ENCODE data around the gene TUFM.
A peak's percentile ranks its signal among the peaks of the same experiment; 100 is the strongest.

TUFM gene

DNA sequence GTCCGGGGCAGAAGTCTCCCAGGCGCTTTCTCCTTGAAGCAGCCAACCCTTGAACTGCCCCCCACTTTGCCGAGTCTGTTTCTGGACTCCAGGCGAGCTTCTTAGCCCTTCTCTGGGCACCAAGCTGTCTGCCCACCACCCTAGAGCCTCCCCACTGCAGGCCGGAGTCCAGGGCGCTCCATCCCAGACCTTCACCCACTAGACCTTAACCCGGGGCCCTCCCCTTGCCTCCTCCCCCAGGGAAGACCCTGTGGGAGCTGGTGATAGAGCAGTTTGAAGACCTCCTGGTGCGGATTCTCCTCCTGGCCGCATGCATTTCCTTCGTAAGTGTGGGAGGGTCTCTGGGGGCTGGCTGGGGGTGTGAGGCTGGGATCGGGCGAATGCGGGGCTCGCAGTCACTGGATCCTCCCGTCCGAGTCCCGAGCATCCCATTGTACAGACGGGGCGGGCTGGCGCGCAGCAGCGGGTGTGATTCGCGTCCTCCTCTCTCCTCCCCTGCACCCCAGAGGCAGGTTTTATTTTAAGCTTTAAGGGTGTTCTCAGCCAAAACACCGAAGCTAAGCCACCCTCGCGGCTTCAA, 33.2 kb upstream of the TUFM start:
- DNase-seq (ENCODE audit: low read depth) = no peak
- TF ChIP-seq, protein P1, sequence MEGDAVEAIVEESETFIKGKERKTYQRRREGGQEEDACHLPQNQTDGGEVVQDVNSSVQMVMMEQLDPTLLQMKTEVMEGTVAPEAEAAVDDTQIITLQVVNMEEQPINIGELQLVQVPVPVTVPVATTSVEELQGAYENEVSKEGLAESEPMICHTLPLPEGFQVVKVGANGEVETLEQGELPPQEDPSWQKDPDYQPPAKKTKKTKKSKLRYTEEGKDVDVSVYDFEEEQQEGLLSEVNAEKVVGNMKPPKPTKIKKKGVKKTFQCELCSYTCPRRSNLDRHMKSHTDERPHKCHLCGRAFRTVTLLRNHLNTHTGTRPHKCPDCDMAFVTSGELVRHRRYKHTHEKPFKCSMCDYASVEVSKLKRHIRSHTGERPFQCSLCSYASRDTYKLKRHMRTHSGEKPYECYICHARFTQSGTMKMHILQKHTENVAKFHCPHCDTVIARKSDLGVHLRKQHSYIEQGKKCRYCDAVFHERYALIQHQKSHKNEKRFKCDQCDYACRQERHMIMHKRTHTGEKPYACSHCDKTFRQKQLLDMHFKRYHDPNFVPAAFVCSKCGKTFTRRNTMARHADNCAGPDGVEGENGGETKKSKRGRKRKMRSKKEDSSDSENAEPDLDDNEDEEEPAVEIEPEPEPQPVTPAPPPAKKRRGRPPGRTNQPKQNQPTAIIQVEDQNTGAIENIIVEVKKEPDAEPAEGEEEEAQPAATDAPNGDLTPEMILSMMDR (IDR thresholded peaks at IDR 0.05; ENCODE audit: control insufficient read depth, extremely low read depth, insufficient read depth) = no peak
- H3K4me3 ChIP-seq (ENCODE audit: low read depth, low read length) = peak overlapping the region; percentile 87

DNA sequence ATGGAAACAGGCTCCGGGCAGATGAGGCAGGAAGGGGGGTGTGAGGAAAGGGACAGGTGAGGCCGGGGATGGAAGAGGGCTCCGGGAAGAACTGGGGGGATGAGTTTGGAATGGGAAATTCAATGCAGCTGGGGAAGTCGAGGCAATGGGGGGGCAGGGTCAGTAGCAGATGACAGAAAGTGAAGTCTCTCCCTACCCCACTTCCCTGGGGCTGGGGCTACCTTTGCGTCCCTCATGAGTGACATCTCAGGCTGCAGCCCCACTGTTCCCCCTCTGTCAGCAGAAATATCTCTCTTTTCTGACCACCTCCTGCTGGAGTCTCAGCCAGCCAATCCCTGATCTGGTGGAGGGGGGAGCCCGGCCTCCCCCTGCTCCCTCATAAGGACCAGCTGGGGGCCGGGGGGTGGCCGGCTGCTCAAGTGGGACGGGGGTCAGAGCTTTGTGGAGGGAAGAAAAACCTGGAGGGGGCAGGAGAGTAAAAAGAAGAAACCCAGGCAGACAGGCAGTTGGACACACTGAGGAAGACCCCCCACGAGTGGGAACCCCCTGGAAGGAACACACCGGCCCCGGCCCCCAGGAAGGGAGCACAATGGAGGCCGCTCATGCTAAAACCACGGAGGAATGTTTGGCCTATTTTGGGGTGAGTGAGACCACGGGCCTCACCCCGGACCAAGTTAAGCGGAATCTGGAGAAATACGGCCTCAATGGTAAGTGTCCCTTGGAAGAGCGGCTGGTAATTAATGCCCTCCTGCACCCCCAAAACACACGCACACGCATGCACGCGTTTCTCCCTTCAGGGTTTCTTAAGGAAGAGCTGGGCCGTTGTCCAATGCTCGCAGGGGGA, 32.2 kb upstream of the TUFM start, which contains the start of gene ATP2A1:
ATP2A1 (plus strand) TSS at position 406 of the 844 bp plus-strand sequence; CDS start at position 590, 184 bp downstream.
- H3K4me3 ChIP-seq (ENCODE audit: low read depth, low read length) = peak within 1 kb of the TSS; percentile 87
- TF ChIP-seq, protein P1 (IDR thresholded peaks at IDR 0.05; ENCODE audit: control insufficient read depth, extremely low read depth, insufficient read depth) = no peak
- DNase-seq (ENCODE audit: low read depth) = no peak

DNA sequence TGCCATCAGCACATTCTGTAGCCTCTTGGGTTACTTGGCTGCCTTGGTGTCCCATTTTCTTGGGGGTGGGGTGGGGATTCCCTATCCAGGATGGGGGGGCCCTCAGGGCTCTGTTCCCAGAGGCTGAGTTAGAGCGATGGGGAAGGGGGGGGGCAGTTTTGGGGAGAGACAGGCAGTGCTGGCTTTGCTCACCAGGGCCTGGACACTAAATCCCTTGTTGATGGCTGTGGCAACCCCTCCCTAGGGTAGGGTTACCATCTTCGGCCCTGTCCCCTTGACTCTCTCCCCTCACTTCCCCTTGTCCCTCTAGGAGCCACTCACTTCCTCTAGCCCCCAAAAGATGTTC, 31.5 kb upstream of the TUFM start:
- TF ChIP-seq, protein P1 (IDR thresholded peaks at IDR 0.05; ENCODE audit: control insufficient read depth, extremely low read depth, insufficient read depth) = no peak
- no peak overlapping the region for H3K4me3 ChIP-seq (ENCODE audit: low read depth, low read length)

DNA sequence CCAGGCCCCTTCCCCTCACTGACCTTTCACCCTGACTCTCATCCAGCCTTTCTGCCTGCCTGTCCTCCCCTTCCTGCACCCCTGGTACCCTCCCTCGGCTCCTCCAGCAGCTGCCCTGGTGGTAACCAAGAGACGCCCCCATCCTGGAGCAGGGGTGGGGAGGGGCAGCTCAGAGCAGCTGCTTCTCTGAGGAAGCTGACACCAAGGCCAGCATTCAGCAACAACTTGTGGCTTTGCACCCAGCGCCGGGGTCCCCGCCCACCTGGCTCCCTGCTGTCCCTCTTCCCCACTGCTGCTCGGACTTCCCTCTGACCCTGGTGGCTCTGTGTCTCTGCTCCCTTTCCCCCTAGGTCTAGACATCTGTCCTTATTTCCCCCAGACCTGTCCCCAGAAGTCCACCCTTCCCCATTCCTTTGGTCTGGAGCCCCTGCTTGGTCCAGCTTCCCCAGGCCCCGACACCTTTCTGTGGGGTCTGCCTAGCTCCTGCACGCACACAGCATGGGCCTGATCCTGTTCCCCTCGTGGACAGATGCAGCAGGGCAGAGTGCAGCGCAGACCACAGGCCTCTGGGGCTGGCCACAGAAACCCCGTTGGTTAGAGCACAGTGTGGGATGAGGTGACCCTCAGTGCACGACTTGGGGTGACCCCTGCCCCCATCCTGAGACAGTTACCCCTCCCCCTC, 31.0 kb upstream of the TUFM start:
- no peak for DNase-seq (ENCODE audit: low read depth)
- TF ChIP-seq, protein P1 (IDR thresholded peaks at IDR 0.05; ENCODE audit: control insufficient read depth, extremely low read depth, insufficient read depth) = no peak

More for the DNA sequence above, 31.5 kb upstream of the TUFM start:
- no peak for DNase-seq (ENCODE audit: low read depth)

DNA sequence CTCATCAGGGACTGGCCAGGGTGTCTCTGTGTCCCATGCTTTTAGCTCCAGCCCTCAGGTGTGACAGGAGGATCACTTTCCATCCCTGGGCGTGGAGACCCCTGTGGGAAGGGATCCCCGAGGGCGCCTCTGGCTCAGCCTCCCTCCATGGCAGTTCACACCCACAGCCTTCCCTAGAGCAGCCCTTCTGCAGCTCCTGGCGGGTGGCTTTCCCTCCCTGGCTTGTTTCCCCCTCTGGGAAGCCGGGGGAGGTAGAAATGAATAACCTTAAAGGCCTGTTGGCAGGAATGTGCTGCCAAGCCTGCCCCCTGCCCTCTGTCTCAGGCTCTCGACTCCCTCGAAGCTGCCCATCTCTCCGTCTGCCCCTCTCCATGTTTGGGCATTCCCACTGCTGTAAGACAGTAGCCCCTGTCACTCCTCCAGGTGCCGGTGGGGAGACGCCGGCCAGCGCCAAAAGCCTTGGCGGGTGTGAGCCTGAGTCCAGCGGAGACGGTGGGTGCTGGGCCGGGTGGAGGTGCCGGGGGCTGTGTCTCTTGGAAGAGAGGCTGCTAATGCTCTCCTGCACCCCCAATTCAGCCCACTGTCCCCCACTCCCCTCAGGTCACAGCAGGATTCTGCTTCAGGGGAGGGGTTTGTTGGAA, 30.0 kb upstream of the TUFM start:
- no peak overlapping the region for H3K4me3 ChIP-seq (ENCODE audit: low read depth, low read length)
- DNase-seq (ENCODE audit: low read depth) = no peak
- TF ChIP-seq, protein P1 (IDR thresholded peaks at IDR 0.05; ENCODE audit: control insufficient read depth, extremely low read depth, insufficient read depth) = no peak

More for the DNA sequence above, 31.0 kb upstream of the TUFM start:
- no peak overlapping the region for H3K4me3 ChIP-seq (ENCODE audit: low read depth, low read length)

DNA sequence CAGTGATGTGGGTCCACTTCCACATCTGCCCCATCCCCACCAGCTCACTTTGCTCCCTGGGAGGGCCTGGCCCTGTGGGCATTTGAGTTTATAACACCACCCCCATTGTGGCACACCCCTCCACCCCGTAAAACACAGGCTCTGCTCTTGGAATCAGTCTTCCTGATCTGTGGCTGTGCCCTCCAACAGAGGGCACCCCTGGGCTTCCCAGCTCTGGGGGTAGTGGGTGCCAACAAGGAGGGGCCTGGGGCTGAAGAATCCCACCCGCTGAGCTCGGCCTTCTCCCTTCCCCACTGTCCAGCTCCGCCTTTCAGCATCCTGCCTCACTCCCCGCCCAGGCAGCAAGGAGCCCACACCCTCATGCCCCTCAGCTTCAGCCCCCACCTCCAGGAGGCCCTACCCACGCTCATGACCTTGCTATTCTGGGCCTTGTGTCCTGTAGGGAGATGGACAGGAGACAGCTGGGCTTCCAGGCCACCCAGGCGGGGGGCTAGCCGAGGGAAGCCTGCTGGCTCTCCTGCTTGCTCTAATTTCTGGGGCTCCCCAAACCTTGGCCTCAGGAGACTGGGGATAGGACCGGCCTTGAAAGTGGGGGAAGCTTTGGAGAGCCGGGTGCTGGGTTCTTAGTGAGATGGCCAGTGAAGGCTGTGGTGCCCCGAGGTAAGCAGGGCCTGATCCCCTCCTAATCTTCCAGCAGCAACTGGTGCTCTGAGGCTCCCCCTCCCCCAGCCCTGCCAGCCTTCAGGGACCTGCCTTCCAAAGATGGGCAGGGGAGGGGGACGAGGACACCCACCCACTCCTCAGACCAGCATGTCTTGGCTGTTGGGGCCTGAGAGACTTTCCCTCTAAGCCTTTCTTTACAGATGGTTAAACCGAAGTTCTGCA, 29.2 kb upstream of the TUFM start:
- no peak overlapping the region for H3K4me3 ChIP-seq (ENCODE audit: low read depth, low read length)
- DNase-seq (ENCODE audit: low read depth) = no peak
- TF ChIP-seq, protein P1 (IDR thresholded peaks at IDR 0.05; ENCODE audit: control insufficient read depth, extremely low read depth, insufficient read depth) = no peak
